HCT116 (cell line): ENCODE results near the gene VPS45. TPM values are rescaled to one million over a fixed set of nuclear protein-coding genes. Genes with fewer than 3 reads are reported as not detected.

Experiments
- ATAC-seq: fragments of 200-7000 bp; cut with Tn5 transposase; 2 replicates; pipeline ENCODE4 v1.9.1; 2020; ENCODE audit warnings: mild to moderate bottlenecking, moderate library complexity
- BruUV-seq: library from RNA; stranded (reverse); fragments of 400-500 nt; replicated peaks from 2 replicates; lab custom pipeline; 2021; lab: Mats Ljungman, UMichigan
- CTCF ChIA-PET: fragments of 300-600 bp; sonication (Branson Sonifier 250); formaldehyde crosslinking; loops from one replicate; lab custom pipeline; 2021; ENCODE audit warnings: antibody characterized with exemption; lab: Charles Lee
- POLR2A ChIA-PET: fragments of 300-600, 350-600 bp; sonication (Branson Sonifier 250); formaldehyde crosslinking; loops from one replicate; lab custom pipeline; 2021; ENCODE audit warnings: antibody characterized with exemption; lab: Charles Lee
- RAD21 ChIA-PET, 2 experiments: fragments of 300-600 bp; sonication (Branson Sonifier 250); formaldehyde crosslinking; loops; one replicate each; lab custom pipeline; 2023; ENCODE audit warnings: low total read pairs in 2 of 2; ENCODE audit not compliant: uncharacterized antibody in 2 of 2, unreplicated experiment in 2 of 2, low non-redundant PET in 1 of 2; lab: Charles Lee
- DNase-seq: peaks from one replicate; pipeline ENCODE4 v3.0.0-alpha.2; 2010; ENCODE audit warnings: low read depth, low spot score
- H2AFZ ChIP-seq: fragments of 200-600 bp; shearing (Covaris generic), sonication (generic); 2 replicates; pipeline ENCODE4 v1.6.1; 2017; ENCODE audit warnings: low read depth, mixed run types, mixed read lengths, antibody characterized with exemption, low read length; ENCODE audit not compliant: poor library complexity, severe bottlenecking
- H3K27ac ChIP-seq: 2 replicates; pipeline ENCODE4 v1.5.1; 2012; ENCODE audit warnings: low read depth, low read length
- H3K27me3 ChIP-seq: fragments of 200-600 bp; sonication (generic); 2 replicates; pipeline ENCODE4 v1.6.1; 2016; ENCODE audit warnings: mixed run types, low read length, mixed read lengths; ENCODE audit not compliant: insufficient read depth
- H3K36me3 ChIP-seq, 2 experiments: fragments of 200-500 bp in 1 of 2; fragments of 200-600 bp in 1 of 2; sonication (Bioruptor generic) in 1 of 2; sonication (generic) in 1 of 2; 2 replicates each; pipeline versions ENCODE4 v1.5.1 to v1.6.1; 2014 to 2016; ENCODE audit warnings: low read length in 2 of 2, inconsistent platforms in 1 of 2, mixed read lengths in 1 of 2, mixed run types in 1 of 2; ENCODE audit not compliant: insufficient read depth in 2 of 2, control insufficient read depth in 1 of 2
- H3K4me1 ChIP-seq, 2 experiments: fragments of 200-600 bp in 1 of 2; sonication (generic) in 1 of 2; 2 replicates each; pipeline versions ENCODE4 v1.5.1 to v1.6.1; 2012 to 2017; ENCODE audit warnings: low read length in 2 of 2, inconsistent platforms in 1 of 2, mild to moderate bottlenecking in 1 of 2, mixed read lengths in 1 of 2, mixed run types in 1 of 2, moderate library complexity in 1 of 2; ENCODE audit not compliant: insufficient read depth in 2 of 2, control insufficient read depth in 1 of 2
- H3K4me2 ChIP-seq: fragments of 200-600 bp; sonication (generic); 2 replicates; pipeline ENCODE4 v1.6.1; 2017; ENCODE audit warnings: mixed run types, low read length, mixed read lengths
- H3K4me3 ChIP-seq, 2 experiments: fragments of 200-600 bp in 1 of 2; sonication (generic) in 1 of 2; replicated peaks in 1 of 2; 2 replicates each; pipeline ENCODE4 v1.5.1; 2011 to 2016; ENCODE audit warnings: low read length in 2 of 2, control low read depth in 1 of 2, low read depth in 1 of 2, mild to moderate bottlenecking in 1 of 2, mixed read lengths in 1 of 2, mixed run types in 1 of 2
- H3K79me2 ChIP-seq: fragments of 200-600 bp; sonication (generic); 2 replicates; pipeline ENCODE4 v1.6.1; 2017; ENCODE audit warnings: mild to moderate bottlenecking, mixed run types, low read length, moderate library complexity, mixed read lengths; ENCODE audit not compliant: insufficient read depth
- H3K9ac ChIP-seq: fragments of 200-600 bp; sonication (generic); 2 replicates; pipeline ENCODE4 v1.6.1; 2016; ENCODE audit warnings: low read length, mixed read lengths
- H3K9me2 ChIP-seq: fragments of 200-600 bp; sonication (generic), shearing (Covaris generic); 2 replicates; pipeline ENCODE4 v1.6.1; 2017; ENCODE audit warnings: mixed run types, mild to moderate bottlenecking, moderate library complexity; ENCODE audit not compliant: insufficient read depth
- H3K9me3 ChIP-seq, 2 experiments: fragments of 200-500 bp in 1 of 2; fragments of 200-600 bp in 1 of 2; sonication (Bioruptor generic) in 1 of 2; sonication (generic) in 1 of 2; 2 replicates each; pipeline ENCODE4 v1.6.1; 2014 to 2017; ENCODE audit warnings: low read length in 2 of 2, mixed read lengths in 2 of 2, inconsistent platforms in 1 of 2, low read depth in 1 of 2, mild to moderate bottlenecking in 1 of 2, mixed run types in 1 of 2, moderate library complexity in 1 of 2; ENCODE audit not compliant: control insufficient read depth in 1 of 2, insufficient read depth in 1 of 2
- H4K20me1 ChIP-seq: fragments of 200-600 bp; sonication (generic), shearing (Covaris generic); 2 replicates; pipeline ENCODE4 v1.6.1; 2017; ENCODE audit warnings: mixed run types, mild to moderate bottlenecking, moderate library complexity; ENCODE audit not compliant: insufficient read depth
- CBX3 ChIP-seq: IDR thresholded peaks from 2 replicates; pipeline ENCODE4 v1.6.1; 2012; ENCODE audit warnings: low read depth
- EZH2 ChIP-seq: fragments of 200-600 bp; sonication (generic); IDR thresholded peaks from 2 replicates; pipeline ENCODE4 v1.6.1; 2017; ENCODE audit warnings: antibody characterized with exemption, mixed run types
- JUND ChIP-seq: IDR thresholded peaks from 2 replicates; pipeline ENCODE4 v1.6.1; 2012
- MAX ChIP-seq: IDR thresholded peaks from 2 replicates; pipeline ENCODE4 v1.6.1; 2012
- REST ChIP-seq: IDR thresholded peaks from 2 replicates; pipeline ENCODE4 v1.6.1; 2012; ENCODE audit warnings: low read depth
- SIN3A ChIP-seq: IDR thresholded peaks from 2 replicates; pipeline ENCODE4 v1.6.1; 2012; ENCODE audit warnings: low read depth
- SP1 ChIP-seq: IDR thresholded peaks from 2 replicates; pipeline ENCODE4 v1.6.1; 2012; ENCODE audit warnings: low read depth
- intact Hi-C: fragments of 100-400 bp; cut with micrococcal nuclease; formaldehyde crosslinking; loops from 2 replicates; pipeline ENCODE4 v1.10.0; 2022
- total RNA-seq: library from RNA; stranded (reverse); gene quantifications from one replicate; pipeline ENCODE4 v1.2.1, GENCODE V29; 2021; ENCODE audit not compliant: unreplicated experiment

The VPS45 gene
- total RNA-seq, 1 experiment from 2014 or later: 28.1 TPM

- CTCF ChIA-PET: no interaction called here
- no peak overlapping the region for H3K9ac ChIP-seq
- H3K79me2 ChIP-seq: no peaks in the 10 kb centered on the region
Measured at GRCh38 chr1:150152772-150153456, 85.3 kb downstream of the VPS45 start.

More at GRCh38 chr1:150152772-150153456, 85.3 kb downstream of the VPS45 start:
- H2AFZ ChIP-seq: no peak overlapping the region
- intact Hi-C loops: no loop called here
- H3K9me3 ChIP-seq: no peaks in the 10 kb centered on the region
- no peak overlapping the region for H3K4me2 ChIP-seq
- H3K4me3 ChIP-seq: no peak overlapping the region
- TF ChIP-seq REST (no peak), SP1 (no peak), JUND (no peak), CBX3 (no peak), EZH2 (no peak), MAX (no peak), SIN3A (no peak)
- H3K36me3 ChIP-seq: no peaks in the 10 kb centered on the region; a peak in 2 of 4 replicates
- DNase-seq (no peak), ATAC-seq (no peak)
- ChIA-PET RAD21 (no interaction called here), POLR2A (no interaction called here)
- H3K4me1 ChIP-seq: peaks cover 6 to 22% of the 10 kb centered on the region in 2 experiments; a peak in 3 of 4 replicates
- H4K20me1 ChIP-seq: no peaks in the 10 kb centered on the region
- BruUV-seq: no TSS peak
- no peaks in the 10 kb centered on the region for H3K9me2 ChIP-seq
- no peaks in the 10 kb centered on the region for H3K27me3 ChIP-seq
- H3K27ac ChIP-seq: no peak overlapping the region
